HG02678 (cell line): ENCODE data around the gene EIF4E.
"Not testable (repeated sequence)": the region's sequence is repeated elsewhere in the genome, so short reads cannot be mapped to it uniquely, and the experiment has no call there.

ENCODE experiments used
- ATAC-seq: cut with Tn5 transposase; IDR thresholded peaks from one replicate; pipeline ENCODE4 v1.9.1; 2021; ENCODE audit warnings: mild to moderate bottlenecking, moderate library complexity; ENCODE audit not compliant: unreplicated experiment

Gene EIF4E

DNA sequence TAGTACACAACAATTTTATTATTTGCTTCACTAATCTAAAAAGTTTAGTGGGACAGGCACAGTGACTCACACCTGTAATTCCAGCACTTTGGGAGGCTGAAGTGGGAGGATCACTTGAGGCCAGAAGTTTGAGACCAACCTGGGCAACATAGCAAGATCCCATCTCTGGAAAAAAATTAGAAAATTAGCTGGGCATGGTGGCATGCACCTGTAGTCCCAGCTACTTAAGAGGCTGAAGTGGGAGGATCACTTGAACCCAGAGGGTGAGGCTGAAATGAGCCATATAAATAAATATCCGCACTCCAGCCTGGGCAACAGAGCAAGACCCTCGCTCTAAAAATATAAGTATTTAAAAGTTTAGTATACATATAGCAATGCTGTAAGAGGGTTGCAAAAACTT, 42.6 kb downstream of the EIF4E start:
- ATAC-seq: not testable (repeated sequence)

DNA sequence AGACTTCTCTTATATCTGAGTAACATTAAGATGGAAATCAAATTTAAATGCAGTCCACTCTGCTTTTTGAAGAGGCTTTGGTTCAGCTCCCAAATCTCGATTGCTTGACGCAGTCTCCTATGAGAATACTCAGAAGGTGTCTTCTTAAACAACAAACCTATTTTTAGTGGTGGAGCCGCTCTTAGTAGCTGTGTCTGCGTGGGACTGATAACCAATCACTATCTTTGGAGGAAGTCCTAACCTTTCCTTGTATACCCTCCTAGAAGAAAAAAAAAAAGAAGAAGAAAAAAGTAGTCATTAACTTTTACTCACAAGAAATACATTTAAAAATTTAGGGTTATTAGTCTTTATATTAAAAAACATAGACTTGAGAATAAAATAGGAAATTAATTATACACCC, 48.0 kb downstream of the EIF4E start:
- not testable (repeated sequence) for ATAC-seq

DNA sequence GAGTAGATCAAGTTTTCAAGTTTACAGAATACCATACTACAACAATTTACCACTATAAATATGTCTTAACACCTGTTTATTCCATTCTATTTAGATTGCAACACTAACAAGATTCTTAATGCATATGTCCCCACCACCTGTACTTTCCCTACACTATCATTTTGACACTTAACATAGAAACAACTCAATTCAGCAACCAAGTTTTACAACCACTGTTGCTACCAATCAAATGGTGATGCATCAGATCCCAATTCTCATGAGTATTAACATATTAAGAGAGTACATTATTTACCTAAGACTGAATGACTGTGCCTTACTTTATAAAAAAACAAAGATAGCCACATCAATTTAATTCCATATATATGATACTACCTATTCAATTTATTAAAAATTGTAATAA, 49.4 kb downstream of the EIF4E start:
- ATAC-seq: no peak

DNA sequence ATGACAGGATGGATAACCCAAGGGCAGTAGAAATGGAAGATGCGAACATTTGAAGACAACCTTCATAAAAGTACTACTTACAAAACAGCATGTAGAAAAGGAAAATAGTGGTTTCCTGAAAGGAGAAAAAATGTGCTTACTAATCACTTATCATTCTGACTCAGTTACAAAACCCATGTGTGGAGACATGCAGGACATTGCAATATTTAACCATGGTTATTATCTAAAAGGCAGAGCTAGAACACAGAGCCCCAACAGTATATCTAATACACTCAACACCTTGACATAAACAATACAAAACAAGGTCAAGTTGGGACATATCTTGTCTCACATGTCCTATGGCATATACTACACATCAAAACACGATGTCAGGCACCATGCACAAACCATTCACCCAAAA, 55.9 kb downstream of the EIF4E start:
- ATAC-seq: no peak

DNA sequence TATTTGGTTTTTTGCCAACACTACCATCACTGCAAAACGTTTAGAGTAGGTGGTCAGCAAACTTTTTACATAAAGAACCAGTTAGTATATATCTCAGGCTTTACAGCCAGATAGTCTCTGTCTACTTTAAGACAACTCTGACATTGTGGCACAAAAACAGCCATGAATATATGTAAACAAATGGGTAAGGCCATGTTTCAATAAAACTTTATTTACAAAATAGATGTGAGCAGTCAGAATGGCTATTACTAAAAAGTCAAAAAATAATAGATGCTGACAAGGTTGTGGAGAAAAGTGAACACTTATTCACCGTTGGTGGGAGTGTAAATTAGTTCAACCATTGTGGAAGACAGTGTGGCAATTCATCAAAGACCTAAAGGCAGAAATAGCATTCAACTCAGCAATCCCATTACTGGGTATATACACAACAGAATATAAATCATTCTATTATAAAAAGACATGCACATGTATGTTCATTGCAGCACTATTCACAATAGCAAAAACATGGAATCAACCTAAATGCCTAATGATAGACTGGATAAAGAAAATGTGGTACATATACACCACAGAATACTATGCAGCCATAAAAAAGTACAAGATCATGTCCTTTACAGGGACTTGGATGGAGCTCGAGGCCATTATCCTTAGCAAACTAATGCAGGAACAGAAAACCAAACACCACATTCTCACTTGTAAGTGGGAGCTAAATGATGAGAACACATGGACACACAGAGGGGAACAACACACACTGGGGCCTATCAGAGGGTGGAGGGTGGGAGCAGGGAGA, 56.6 kb downstream of the EIF4E start:
- not testable (repeated sequence) for ATAC-seq

DNA sequence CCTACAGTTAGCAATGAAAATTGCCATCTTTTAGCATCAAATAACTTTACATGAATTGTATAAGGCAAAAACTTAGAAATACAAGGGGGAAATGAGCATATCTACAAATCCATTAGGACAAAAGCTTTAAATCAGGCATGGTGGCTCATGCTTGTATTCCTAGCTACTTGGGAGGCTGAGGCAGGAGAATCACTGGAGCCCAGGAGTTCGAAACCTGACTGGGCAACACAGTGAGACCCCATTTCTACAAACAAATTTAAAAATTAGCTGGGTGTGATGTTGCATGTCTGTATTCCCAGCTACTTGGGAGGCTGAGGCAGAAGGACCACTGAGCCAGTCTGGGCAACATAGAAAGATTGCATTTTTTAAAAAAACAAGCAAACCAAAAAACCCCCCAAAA, 61.3 kb downstream of the EIF4E start:
- ATAC-seq: no peak

DNA sequence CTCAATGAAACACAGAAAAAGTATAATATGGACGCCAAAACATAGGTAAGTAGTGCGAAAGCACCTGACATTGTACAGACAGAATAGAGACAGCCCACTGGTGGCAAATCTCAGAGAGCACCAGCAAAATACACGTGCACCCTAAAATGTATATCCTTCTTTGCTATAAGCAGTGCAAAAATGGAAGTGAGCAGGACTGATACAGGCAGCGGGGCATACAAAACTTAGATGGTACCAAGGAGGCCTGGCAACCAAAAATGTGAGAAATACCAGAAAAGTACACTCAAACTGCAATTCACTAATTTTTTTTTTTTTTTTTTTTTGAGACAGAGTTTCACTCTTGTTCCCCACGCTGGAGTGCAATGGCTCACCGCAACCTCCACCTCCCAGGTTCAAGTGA, 63.9 kb downstream of the EIF4E start:
- no peak for ATAC-seq

DNA sequence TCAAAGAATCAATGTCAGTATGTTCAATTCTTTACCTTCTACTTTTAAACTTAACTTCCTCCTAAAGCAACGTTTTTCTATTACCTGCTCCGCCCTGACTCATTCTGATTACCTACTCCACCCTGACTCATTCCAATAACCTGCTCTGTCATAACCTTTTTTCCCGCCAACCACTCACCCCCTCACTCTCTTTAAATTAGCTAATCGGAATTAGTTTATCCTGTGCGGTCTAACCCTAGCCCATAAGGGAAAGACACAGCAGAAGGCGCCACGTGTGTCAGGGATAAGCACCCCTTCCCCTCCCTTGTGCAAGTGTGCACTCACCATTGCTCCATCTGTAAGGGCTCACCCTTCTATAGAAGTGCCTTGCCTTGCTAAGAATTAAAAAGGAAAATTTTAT, 64.4 kb downstream of the EIF4E start:
- no peak for ATAC-seq

DNA sequence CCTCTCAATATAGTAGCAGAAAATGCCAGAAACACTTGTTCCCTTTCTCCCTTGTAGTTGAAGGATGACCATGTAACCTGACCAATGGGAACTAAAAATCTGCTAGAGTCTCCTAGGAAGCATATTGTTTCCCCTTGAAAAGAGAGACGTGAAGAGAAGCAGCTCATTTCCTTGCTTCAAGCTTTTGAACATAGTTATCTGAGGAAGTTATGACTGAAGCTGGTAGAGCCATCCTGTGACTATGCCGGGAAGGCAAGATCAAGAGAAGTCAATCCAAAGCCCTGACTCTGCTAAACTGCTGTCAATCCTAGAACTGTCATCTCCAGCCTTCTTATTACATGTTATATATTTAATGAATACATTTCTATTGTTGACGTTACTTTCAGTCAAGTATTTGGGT, 66.6 kb downstream of the EIF4E start:
- ATAC-seq: no peak

DNA sequence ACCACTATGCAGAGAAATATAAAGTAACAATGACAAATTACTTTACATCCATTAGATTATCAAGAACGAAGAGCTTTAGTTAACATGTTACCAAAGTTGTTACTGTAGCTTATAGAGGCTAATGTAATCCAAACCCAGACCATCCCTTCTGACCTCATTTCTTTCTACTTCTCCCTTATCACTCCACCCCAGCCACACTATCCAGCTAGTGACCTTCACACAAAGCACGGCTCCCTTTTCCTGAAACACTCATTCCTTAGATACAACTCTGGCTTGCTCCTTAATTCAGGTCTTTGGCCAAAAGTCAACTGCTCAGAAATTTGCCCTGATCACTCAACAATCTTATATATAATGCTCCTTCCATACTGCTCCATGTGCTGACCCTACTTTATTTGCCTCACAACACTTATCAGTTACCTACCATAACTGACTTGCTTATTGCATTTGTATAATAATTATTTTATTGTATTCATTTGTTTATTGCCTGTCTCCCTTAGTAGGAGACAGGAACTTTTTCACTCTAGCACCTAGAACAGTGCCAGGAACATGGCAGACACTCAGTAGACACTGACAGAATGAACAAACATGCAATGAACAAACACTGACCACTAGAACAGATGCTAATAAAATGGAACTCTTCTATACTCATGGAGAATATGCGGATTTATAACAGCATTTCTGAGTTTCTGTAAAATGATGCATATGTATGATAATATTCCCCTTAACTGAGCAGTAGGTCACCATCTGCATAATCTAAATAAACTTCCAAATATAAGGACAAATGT, 67.6 kb downstream of the EIF4E start:
- ATAC-seq: no peak

DNA sequence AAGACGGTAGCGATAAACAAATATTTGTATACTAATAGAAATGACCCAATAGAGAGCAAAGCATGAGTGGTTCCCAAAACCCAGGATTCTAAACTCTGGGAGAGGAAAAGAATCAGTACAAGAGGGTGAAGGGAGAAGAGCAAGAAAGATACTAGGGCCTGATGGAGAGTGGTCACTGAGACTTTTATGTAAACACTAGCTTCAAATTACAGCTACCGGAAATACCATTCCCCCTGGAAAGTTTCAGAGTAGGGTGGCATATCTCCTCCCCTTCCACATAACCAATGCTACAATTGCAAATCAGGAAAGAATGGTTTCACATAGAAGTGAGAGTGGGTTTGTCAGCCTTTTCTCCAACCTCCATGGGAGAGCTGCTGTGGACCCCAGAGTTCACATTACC, 77.1 kb downstream of the EIF4E start:
- ATAC-seq: no peak

DNA sequence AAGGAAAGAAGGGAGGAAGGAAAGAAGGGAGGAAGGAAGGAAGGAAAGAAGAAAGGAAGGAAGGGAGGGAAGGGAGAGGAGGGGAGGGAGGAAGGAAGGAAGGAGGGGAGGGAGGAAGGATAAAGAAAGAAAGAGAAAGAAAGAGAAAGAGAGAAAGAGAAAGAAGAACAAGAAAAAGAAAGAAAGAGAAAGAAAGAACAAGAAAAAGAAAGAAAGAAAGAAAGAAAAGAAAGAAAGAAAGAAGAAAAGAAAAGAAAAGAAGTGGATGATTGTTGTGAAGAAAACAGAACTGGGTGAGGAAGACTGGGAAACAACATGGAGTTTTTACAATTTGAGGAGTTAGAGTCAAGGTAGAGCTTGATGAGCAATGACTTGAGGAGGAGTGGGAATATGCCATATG, 78.0 kb downstream of the EIF4E start:
- ATAC-seq: no peak

DNA sequence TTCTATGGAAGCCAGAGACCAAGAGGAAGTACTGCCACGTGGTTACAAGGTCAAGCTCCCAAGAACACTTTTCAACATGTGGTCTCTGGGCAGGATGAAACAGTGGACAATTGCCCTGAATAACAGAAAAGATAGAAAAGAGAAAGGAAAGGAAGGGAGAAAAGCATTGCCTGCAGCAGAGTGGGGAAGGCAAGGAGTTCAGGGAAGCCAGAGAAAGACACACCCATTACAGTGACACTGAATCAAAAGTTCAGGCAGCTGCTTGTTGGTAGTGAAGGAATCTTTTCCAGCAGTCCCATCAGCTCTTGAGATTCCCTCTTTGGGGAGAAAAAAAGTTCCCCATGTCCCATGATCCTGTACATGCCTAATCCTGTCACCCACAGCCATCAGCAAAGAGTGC, 80.5 kb downstream of the EIF4E start:
- no peak for ATAC-seq

DNA sequence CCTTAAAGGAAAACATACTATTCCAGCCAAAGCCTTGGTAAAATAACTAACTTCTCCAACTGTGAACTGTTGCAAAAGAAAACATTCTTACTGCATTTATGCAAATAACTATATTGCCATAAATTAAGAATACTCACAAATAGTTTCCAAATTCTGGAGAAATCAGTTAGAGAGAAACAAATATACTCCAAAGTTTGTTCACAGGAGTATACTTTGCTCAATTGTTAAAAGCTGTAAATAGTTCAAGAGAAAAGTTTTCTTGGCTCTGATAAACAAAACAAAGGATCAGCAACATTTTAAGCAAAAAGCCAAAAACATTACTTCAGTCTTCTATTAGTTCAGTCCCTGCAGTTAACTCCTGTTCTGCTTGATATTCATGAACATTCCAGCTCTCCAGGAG, 83.0 kb downstream of the EIF4E start:
- ATAC-seq: no peak

DNA sequence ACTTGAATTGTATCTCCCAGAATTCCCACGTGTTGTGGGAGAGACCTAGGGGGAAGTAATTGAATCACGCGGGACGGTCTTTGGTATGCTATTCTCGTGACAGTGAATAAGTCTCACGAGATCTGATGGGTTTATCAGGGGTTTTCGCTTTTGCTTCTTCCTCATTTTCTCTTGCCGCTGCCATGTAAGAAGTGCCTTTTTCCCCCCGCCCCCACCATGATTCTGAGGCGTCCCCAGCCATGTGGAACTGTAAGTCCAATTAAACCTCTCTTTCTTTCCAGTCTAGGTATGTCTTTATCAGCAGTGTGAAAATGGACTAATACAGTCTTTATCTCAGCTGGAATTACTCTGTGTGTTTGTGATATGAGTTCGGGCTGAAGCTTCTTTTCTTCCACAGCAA, 86.0 kb downstream of the EIF4E start:
- not testable (repeated sequence) for ATAC-seq

DNA sequence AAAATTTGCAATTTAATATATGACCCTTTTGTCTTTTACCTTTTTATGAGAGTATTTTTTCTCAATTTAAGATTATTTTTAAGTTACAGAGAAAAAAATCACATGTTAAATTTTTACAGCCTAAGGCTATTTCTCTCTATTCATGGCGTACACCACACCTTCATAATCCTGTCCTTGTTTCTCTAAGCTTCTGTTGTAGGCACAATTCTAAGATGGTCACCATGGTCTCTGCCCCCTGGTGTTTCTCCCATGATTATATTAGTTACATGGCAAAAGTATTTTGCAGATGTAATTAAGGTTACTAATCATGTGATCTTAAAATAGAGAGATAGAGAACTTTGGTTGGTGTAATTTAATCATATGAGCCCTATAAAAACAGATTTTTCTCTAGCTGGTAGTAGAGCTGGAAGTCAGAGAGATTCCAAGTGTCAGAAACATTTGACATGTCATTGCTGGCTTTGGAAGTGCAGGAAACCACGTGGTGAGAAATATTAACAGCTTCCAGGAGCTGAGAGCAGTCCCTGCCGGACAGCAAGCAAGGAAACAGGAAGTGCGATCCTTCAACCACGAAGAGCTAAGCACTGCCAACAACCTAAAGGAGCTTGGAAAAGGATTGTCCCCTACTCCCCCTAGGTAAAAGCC, 89.8 kb downstream of the EIF4E start:
- ATAC-seq: no peak

DNA sequence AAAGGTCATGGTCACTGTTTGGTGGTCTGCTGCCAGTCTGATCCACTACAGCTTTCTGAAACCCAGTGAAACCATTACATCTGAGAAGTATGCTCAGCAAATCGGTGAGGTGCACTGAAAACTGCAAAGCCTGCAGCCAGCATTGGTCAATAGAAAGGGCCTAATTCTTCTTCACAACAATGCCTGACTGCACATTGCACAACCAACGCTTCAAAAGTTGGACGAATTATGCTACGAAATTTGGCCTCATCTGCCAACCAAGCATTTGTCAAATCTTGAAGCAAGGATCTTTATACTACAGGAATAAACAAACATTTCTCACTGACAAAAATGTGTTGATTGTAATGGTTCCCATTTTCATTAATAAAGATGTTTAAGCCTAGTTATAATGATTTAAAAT, 90.4 kb downstream of the EIF4E start:
- ATAC-seq: no peak

DNA sequence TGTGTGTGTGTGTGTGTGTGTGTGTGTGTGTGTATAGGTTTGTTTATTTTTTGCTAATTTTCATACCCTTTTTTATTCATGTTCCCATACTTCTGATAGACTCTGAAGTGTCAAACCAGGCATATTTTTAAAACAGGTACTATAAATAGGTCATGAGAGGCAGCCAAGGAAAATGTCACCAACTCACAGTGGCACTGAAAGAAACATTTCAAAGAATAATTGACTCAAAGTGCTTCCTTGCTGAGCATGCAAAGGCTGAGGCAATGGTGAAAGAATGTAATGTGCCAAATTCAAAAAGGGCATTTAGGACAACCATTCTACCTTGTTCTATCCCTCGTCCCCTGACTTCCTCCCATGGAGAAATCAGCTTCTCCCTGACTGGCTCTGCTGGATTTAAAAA, 95.5 kb downstream of the EIF4E start:
- no peak for ATAC-seq

DNA sequence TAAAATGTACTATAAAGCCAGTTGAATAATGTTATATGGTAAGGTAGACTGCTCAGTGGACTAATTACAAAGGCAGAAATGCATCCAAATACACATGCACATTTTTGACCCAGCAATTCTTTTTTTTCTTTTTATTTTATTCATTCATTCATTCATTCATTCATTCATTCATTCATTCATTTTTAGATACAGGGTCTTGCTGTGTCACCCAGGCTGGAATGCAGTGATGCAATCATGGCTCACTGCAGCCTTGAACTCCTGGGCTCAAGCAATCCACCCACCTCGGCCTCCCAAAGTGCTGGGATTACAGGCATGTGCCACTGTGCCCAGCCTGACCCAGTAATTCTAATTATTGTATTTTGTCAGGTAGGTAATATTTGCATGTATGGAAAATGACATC, 97.9 kb downstream of the EIF4E start:
- not testable (repeated sequence) for ATAC-seq
